HepG2 (cell line): ENCODE results near the gene PRR11. TPM values are rescaled to one million over a fixed set of nuclear protein-coding genes. Genes with fewer than 3 reads are reported as not detected.

Source experiments
- ARNT ChIP-seq: fragments of 450-650 bp; IDR thresholded peaks from 2 replicates; pipeline ENCODE4 v1.6.1; 2017
- BRD4 ChIP-seq: sonication (generic); formaldehyde crosslinking; IDR thresholded peaks from 2 replicates; pipeline ENCODE4 v1.4.0; 2020; ENCODE audit warnings: missing genetic modification reagents
- CENPX ChIP-seq: sonication (generic); formaldehyde crosslinking; IDR thresholded peaks from 2 replicates; pipeline ENCODE4 v1.9.0; 2021; ENCODE audit warnings: mild to moderate bottlenecking, missing genetic modification reagents, moderate library complexity
- HMG20A ChIP-seq: IDR thresholded peaks from 2 replicates; pipeline ENCODE4 v1.6.1; 2016; ENCODE audit warnings: borderline replicate concordance
- KLF9 ChIP-seq: IDR thresholded peaks from 2 replicates; pipeline ENCODE4 v1.6.1; 2016; ENCODE audit warnings: low read depth
- MLLT10 ChIP-seq: sonication (generic); formaldehyde crosslinking; IDR thresholded peaks from 2 replicates; pipeline ENCODE4 v1.4.0; 2020; ENCODE audit warnings: missing genetic modification reagents
- NCOR1 ChIP-seq: fragments of 200-600 bp; sonication (generic); IDR thresholded peaks from 2 replicates; pipeline ENCODE4 v1.7.0; 2017; ENCODE audit warnings: antibody characterized with exemption, low read length, borderline replicate concordance
- NFATC3 ChIP-seq: sonication (generic); formaldehyde crosslinking; IDR thresholded peaks from 2 replicates; pipeline ENCODE4 v1.5.1; 2020; ENCODE audit warnings: mild to moderate bottlenecking, missing genetic modification reagents
- REL ChIP-seq: sonication (generic); formaldehyde crosslinking; conservative IDR thresholded peaks from 2 replicates; pipeline ENCODE4 v1.8.0; 2022; ENCODE audit warnings: mild to moderate bottlenecking, missing genetic modification reagents, moderate library complexity
- SIN3B ChIP-seq: fragments of 150-350 bp; IDR thresholded peaks from 2 replicates; pipeline ENCODE4 v1.6.1; 2014; ENCODE audit warnings: low read length
- SP5 ChIP-seq: IDR thresholded peaks from 2 replicates; pipeline ENCODE4 v1.6.1; 2016; ENCODE audit warnings: low read depth, borderline replicate concordance
- ZNF33A ChIP-seq: sonication (generic); formaldehyde crosslinking; IDR thresholded peaks from 2 replicates; pipeline ENCODE4 v1.5.1; 2020; ENCODE audit warnings: missing genetic modification reagents, mild to moderate bottlenecking, moderate library complexity, borderline replicate concordance
- ZNF543 ChIP-seq: sonication (generic); formaldehyde crosslinking; IDR thresholded peaks from 2 replicates; pipeline ENCODE4 v1.4.0; 2020; ENCODE audit warnings: mild to moderate bottlenecking, missing genetic modification reagents
- ZNF644 ChIP-seq: IDR thresholded peaks from 2 replicates; pipeline ENCODE4 v1.6.1; 2016; ENCODE audit warnings: low read depth
- ZNF703 ChIP-seq: sonication (generic); formaldehyde crosslinking; IDR thresholded peaks from 2 replicates; pipeline ENCODE4 v1.5.1; 2020; ENCODE audit warnings: missing genetic modification reagents, mild to moderate bottlenecking, moderate library complexity, borderline replicate concordance
- ZNF883 ChIP-seq: sonication (generic); formaldehyde crosslinking; IDR thresholded peaks from 2 replicates; pipeline ENCODE4 v1.5.1; 2020; ENCODE audit warnings: mild to moderate bottlenecking, missing genetic modification reagents; ENCODE audit errors: not compliant biosample characterization
- polyA plus RNA-seq, 8 experiments: library from polyadenylated mRNA; depleted of rRNA in 3 of 8; stranded (reverse) in 7 of 8; unstranded in 1 of 8; fragments of >200 nt; fragmentation: Illumina TruSeq in 4 of 8; extraction: Trizol in 4 of 8; gene quantifications; 2 replicates each; pipeline versions ENCODE4 v1.2.1 to v1.2.3, GENCODE V29; 2011 to 2016; ENCODE audit warnings: low read depth in 4 of 8, missing spikeins in 1 of 8, mixed read lengths in 1 of 8; ENCODE audit not compliant: insufficient read depth in 1 of 8
- total RNA-seq, 5 experiments: library from RNA; depleted of rRNA; stranded (reverse); fragments of >200 nt; fragmentation: Illumina TruSeq; extraction: Trizol; gene quantifications; 2 replicates each; pipeline ENCODE4 v1.2.3, GENCODE V29; 2016; ENCODE audit warnings: low read depth in 1 of 5
- TF ChIP-seq, protein P1 (sequence below): sonication (generic); formaldehyde crosslinking; IDR thresholded peaks from 2 replicates; pipeline ENCODE4 v1.5.1; 2020; ENCODE audit warnings: missing genetic modification reagents, mild to moderate bottlenecking, borderline replicate concordance
- TF ChIP-seq, protein P2 (sequence below): sonication (generic); formaldehyde crosslinking; IDR thresholded peaks from 2 replicates; pipeline ENCODE4 v1.8.1; 2023; ENCODE audit warnings: mild to moderate bottlenecking, inconsistent platforms, moderate library complexity, missing genetic modification reagents, borderline replicate concordance
- TF ChIP-seq, protein P3 (sequence below): sonication (generic); formaldehyde crosslinking; IDR thresholded peaks from 2 replicates; pipeline ENCODE4 v1.5.0; 2020; ENCODE audit warnings: mild to moderate bottlenecking, missing genetic modification reagents
- TF ChIP-seq, protein P4 (sequence below), 2 experiments: IDR thresholded peaks; 2 replicates each; pipeline ENCODE4 v1.6.1; 2011 to 2012; ENCODE audit warnings: low read length in 2 of 2, borderline replicate concordance in 1 of 2, low read depth in 1 of 2, mild to moderate bottlenecking in 1 of 2, moderate library complexity in 1 of 2
- TF ChIP-seq, protein P5 (sequence below): sonication (generic); formaldehyde crosslinking; IDR thresholded peaks from 2 replicates; pipeline ENCODE4 v1.8.0; 2022; ENCODE audit warnings: missing genetic modification reagents, mild to moderate bottlenecking, borderline replicate concordance

Gene PRR11
- total and polyA plus RNA-seq, 2 of the 13 experiments (the other 11 are each of a cell fraction or from before 2014, with no cell fraction given): 35.7 to 39.2 TPM

DNA sequence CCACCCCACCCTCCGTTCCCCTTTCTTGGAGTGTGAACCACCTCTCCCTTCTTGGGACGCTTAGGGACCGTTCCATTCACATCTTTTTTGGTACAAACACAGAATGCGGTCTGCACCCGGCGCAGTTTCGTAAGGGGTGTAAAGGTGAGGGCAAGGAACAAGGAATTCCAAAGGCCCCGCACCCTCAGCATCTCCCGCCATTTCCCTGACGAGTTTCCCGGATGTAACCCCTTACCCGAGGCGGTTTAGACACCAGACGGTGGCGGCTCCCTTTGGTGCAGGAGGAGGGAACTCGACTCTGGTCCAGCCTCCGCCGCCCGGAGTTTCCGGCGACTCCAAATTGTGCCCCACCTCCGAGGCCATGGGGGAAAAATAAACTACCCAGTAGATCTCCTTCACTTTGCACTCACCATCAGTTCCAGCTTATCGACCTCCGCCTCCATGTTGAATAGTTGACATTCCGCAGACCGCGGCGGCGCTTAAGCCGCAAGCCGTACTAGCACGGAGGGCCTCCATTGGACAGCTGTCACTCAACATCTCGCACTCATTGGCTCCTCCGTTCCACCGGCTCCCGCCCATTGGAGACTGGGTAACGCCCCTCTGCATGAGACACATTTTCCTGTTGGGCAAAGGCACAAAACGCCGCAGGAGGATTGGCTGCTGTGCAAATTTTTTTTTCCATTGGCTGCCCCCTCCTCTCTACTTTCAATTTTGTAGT, 666 bp upstream of the PRR11 start, which contains the start of gene SKA2 (continued):
- TF ChIP-seq CENPX: no peak
- no peak for TF ChIP-seq MLLT10
- no peak for TF ChIP-seq ARNT
- TF ChIP-seq REL (CRISPR knock-in tag): no peak; the same call in 1 of the 2 replicates
- peak; percentile 58 for TF ChIP-seq ZNF883 (CRISPR knock-in tag)
- TF ChIP-seq SP5 (CRISPR knock-in tag): peak; percentile 42; the same call in 1 of the 2 replicates
- TF ChIP-seq, protein P1, sequence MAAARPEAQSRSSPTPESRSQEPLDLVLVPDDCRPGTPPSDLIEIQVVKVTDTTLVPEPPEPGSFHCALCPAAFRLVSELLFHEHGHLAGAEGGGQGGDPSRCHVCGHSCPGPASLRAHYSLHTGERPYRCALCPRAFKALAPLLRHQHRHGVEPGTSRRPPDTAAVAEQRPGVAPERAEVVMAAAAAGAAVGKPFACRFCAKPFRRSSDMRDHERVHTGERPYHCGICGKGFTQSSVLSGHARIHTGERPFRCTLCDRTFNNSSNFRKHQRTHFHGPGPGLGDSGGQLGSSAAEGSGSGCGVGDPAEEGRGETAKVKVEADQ (CRISPR knock-in tag): no peak; the same call in 1 of the 2 replicates
- no peak for TF ChIP-seq KLF9 (CRISPR knock-in tag)
- TF ChIP-seq ZNF543 (CRISPR knock-in tag): no peak
- TF ChIP-seq SIN3B: peak; percentile 83
- TF ChIP-seq, protein P2, sequence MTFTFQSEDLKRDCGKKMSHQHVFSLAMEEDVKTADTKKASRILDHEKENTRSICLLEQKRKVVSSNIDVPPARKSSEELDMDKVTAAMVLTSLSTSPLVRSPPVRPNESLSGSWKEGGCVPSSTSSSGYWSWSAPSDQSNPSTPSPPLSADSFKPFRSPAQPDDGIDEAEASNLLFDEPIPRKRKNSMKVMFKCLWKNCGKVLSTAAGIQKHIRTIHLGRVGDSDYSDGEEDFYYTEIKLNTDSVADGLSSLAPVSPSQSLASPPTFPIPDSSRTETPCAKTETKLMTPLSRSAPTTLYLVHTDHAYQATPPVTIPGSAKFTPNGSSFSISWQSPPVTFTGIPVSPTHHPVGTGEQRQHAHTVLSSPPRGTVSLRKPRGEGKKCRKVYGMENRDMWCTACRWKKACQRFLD (CRISPR knock-in tag): 0 out of 2 replicates have a peak, but pooled peaks have one; percentile 93
- TF ChIP-seq ZNF703 (CRISPR knock-in tag): peak; percentile 73; the same call in 1 of the 2 replicates
- peak; percentile 84; the same call in 1 of the 2 replicates for TF ChIP-seq NFATC3
- peak; percentile 17; the same call in 1 of the 2 replicates for TF ChIP-seq ZNF644
- TF ChIP-seq HMG20A (CRISPR knock-in tag): no peak
- TF ChIP-seq, protein P3, sequence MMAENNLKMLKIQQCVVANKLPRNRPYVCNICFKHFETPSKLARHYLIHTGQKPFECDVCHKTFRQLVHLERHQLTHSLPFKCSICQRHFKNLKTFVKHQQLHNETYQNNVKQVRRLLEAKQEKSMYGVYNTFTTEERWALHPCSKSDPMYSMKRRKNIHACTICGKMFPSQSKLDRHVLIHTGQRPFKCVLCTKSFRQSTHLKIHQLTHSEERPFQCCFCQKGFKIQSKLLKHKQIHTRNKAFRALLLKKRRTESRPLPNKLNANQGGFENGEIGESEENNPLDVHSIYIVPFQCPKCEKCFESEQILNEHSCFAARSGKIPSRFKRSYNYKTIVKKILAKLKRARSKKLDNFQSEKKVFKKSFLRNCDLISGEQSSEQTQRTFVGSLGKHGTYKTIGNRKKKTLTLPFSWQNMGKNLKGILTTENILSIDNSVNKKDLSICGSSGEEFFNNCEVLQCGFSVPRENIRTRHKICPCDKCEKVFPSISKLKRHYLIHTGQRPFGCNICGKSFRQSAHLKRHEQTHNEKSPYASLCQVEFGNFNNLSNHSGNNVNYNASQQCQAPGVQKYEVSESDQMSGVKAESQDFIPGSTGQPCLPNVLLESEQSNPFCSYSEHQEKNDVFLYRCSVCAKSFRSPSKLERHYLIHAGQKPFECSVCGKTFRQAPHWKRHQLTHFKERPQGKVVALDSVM (CRISPR knock-in tag): peak; percentile 27
- no peak for TF ChIP-seq BRD4
- TF ChIP-seq ZNF33A (CRISPR knock-in tag): no peak
- TF ChIP-seq, protein P4, sequence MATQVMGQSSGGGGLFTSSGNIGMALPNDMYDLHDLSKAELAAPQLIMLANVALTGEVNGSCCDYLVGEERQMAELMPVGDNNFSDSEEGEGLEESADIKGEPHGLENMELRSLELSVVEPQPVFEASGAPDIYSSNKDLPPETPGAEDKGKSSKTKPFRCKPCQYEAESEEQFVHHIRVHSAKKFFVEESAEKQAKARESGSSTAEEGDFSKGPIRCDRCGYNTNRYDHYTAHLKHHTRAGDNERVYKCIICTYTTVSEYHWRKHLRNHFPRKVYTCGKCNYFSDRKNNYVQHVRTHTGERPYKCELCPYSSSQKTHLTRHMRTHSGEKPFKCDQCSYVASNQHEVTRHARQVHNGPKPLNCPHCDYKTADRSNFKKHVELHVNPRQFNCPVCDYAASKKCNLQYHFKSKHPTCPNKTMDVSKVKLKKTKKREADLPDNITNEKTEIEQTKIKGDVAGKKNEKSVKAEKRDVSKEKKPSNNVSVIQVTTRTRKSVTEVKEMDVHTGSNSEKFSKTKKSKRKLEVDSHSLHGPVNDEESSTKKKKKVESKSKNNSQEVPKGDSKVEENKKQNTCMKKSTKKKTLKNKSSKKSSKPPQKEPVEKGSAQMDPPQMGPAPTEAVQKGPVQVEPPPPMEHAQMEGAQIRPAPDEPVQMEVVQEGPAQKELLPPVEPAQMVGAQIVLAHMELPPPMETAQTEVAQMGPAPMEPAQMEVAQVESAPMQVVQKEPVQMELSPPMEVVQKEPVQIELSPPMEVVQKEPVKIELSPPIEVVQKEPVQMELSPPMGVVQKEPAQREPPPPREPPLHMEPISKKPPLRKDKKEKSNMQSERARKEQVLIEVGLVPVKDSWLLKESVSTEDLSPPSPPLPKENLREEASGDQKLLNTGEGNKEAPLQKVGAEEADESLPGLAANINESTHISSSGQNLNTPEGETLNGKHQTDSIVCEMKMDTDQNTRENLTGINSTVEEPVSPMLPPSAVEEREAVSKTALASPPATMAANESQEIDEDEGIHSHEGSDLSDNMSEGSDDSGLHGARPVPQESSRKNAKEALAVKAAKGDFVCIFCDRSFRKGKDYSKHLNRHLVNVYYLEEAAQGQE (IDR thresholded peaks at IDR 0.05; ENCODE audit: borderline replicate concordance in 1 of 2, low read depth in 1 of 2, low read length in 2 of 2): 0 out of 4 replicates have a peak, but pooled peaks of 1 of the 2 experiments have one; percentile 13
- TF ChIP-seq NCOR1: peak; percentile 40; the same call in 1 of the 2 replicates
- TF ChIP-seq, protein P5, sequence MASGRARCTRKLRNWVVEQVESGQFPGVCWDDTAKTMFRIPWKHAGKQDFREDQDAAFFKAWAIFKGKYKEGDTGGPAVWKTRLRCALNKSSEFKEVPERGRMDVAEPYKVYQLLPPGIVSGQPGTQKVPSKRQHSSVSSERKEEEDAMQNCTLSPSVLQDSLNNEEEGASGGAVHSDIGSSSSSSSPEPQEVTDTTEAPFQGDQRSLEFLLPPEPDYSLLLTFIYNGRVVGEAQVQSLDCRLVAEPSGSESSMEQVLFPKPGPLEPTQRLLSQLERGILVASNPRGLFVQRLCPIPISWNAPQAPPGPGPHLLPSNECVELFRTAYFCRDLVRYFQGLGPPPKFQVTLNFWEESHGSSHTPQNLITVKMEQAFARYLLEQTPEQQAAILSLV (CRISPR knock-in tag): no peak
